ENCODE data around the gene CCNT2. TPM values are rescaled to one million over a fixed set of nuclear protein-coding genes. Genes with fewer than 3 reads are reported as not detected.

The CCNT2 gene
- total RNA-seq, 5 donors from 2014 or later (not counting 1 experiment from before 2014, with no cell fraction given), result 51.7 to 75.3 (median 62.6) TPM

- ATAC-seq (replicated peaks in 1 of 4) (no peak), DNase-seq (no peak)
- H3K4me3 Mint-ChIP-seq, result no peak overlapping the region
- H3K36me3 Mint-ChIP-seq, result peaks cover 30% of the 10 kb centered on the region
- POLR2A ChIA-PET, result no interaction called here
- H3K36me3 ChIP-seq (ENCODE audit: control insufficient read depth in 2 of 2, extremely low read depth in 1 of 2, insufficient read depth in 1 of 2, low read length in 1 of 2), result peaks cover 6 to 34% of the 10 kb centered on the region in 2 donors
- H3K27ac Mint-ChIP-seq, result no peak overlapping the region
- peaks cover 47 to 60% (median 52%) of the 10 kb centered on the region in 3 donors for H3K4me1 Mint-ChIP-seq
- no peak overlapping the region for H3K4me3 ChIP-seq (ENCODE audit: control insufficient read depth in 1 of 2, extremely low read depth in 1 of 2, low read length in 1 of 2)
- no peak overlapping the region for H3K27ac ChIP-seq (ENCODE audit: low read length)
- H3K9me3 ChIP-seq, result no peaks in the 10 kb centered on the region
- H3K4me1 ChIP-seq (ENCODE audit: control insufficient read depth in 1 of 2, extremely low read depth in 1 of 2, insufficient read depth in 2 of 2, low read length in 2 of 2), result peaks cover 10 to 13% of the 10 kb centered on the region in 2 experiments
- CTCF ChIA-PET, result no interaction called here
- H3K27me3 ChIP-seq (replicated peaks in 1 of 2; ENCODE audit: control insufficient read depth in 2 of 2, extremely low read depth in 1 of 2, insufficient read depth in 2 of 2, low read length in 1 of 2), result no peaks in the 10 kb centered on the region
- no peaks in the 10 kb centered on the region for H3K9me3 Mint-ChIP-seq
- no CpG with 5 or more reads among the region's 4 CpGs for WGBS (ENCODE audit: insufficient coverage)
- no peaks in the 10 kb centered on the region for H3K27me3 Mint-ChIP-seq
These were observed 18.1 kb downstream of the CCNT2 start for GRCh38 chr2:134936691-134937090.

DNA sequence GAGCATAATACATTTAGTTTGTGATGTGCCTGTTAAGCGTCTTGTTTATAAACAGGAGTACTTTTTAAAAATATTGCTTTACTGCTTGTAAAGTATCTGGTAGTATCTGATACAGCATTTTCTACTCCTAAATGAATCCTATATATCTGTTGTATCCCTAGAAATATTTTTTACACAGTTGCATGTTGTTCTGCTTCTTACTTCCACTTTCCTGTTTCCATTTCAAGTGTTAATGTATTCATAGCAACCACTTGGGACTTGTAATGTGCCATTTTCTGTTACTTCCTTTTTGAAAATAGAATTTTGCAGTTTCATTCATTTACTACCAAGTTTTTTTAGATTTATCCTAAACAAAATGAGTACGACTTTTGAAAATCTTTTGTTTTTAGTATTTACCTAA lies 24.9 kb downstream of the CCNT2 start:
- peaks cover 11 to 66% of the 10 kb centered on the region in 2 donors for H3K36me3 ChIP-seq (ENCODE audit: control insufficient read depth in 2 of 2, extremely low read depth in 1 of 2, insufficient read depth in 1 of 2, low read length in 1 of 2)
- Mint-ChIP-seq H3K27ac (no peak overlapping the region), H3K9me3 (no peaks in the 10 kb centered on the region), H3K4me3 (no peak overlapping the region), H3K36me3 (peaks cover 39% of the 10 kb centered on the region), H3K27me3 (no peaks in the 10 kb centered on the region), H3K4me1 (peaks cover 25 to 31% (median 27%) of the 10 kb centered on the region in 3 donors)
- no peak for DNase-seq
- ChIA-PET POLR2A (no interaction called here), CTCF (interaction anchor here in 1 of 2 donors (0.6 kb wide), 1 partner anchor 367 kb away, joined by 3 read pairs; no protein-coding TSS in a partner anchor)
- no peak overlapping the region for H3K27ac ChIP-seq (ENCODE audit: low read length)
- no peaks in the 10 kb centered on the region for H3K9me3 ChIP-seq
- no peak overlapping the region for H3K4me3 ChIP-seq (ENCODE audit: control insufficient read depth in 1 of 2, extremely low read depth in 1 of 2, low read length in 1 of 2)
- WGBS (ENCODE audit: insufficient coverage), result no CpG with 5 or more reads among the region's 2 CpGs
- H3K27me3 ChIP-seq (replicated peaks in 1 of 2; ENCODE audit: control insufficient read depth in 2 of 2, extremely low read depth in 1 of 2, insufficient read depth in 2 of 2, low read length in 1 of 2), result no peaks in the 10 kb centered on the region
- no peaks in the 10 kb centered on the region for H3K4me1 ChIP-seq (ENCODE audit: control insufficient read depth in 1 of 2, extremely low read depth in 1 of 2, insufficient read depth in 2 of 2, low read length in 2 of 2)
- ATAC-seq (replicated peaks in 1 of 4), result no peak

GRCh38 chr2:134944975-134945374 lies 26.4 kb downstream of the CCNT2 start:
- H3K27ac ChIP-seq (ENCODE audit: low read length), result no peak overlapping the region
- H3K4me3 ChIP-seq (ENCODE audit: control insufficient read depth in 1 of 2, extremely low read depth in 1 of 2, low read length in 1 of 2), result no peak overlapping the region
- peaks cover 0 to 3% of the 10 kb centered on the region in 2 experiments for H3K4me1 ChIP-seq (ENCODE audit: control insufficient read depth in 1 of 2, extremely low read depth in 1 of 2, insufficient read depth in 2 of 2, low read length in 2 of 2)
- ChIA-PET POLR2A (no interaction called here), CTCF (no interaction called here)
- no peaks in the 10 kb centered on the region for H3K9me3 ChIP-seq
- Mint-ChIP-seq H3K4me1 (peaks cover 35 to 38% (median 37%) of the 10 kb centered on the region in 3 donors), H3K27me3 (no peaks in the 10 kb centered on the region), H3K36me3 (peaks cover 35% of the 10 kb centered on the region), H3K27ac (peak overlapping the region in 1 of 2 donors; percentile 32), H3K4me3 (no peak overlapping the region), H3K9me3 (no peaks in the 10 kb centered on the region)
- DNase-seq, result no peak
- H3K27me3 ChIP-seq (replicated peaks in 1 of 2; ENCODE audit: control insufficient read depth in 2 of 2, extremely low read depth in 1 of 2, insufficient read depth in 2 of 2, low read length in 1 of 2), result no peaks in the 10 kb centered on the region
- 100% methylated on average over 1 of the region's 1 CpG for WGBS (ENCODE audit: insufficient coverage)
- no peak for ATAC-seq (replicated peaks in 1 of 4)
- peaks cover 5 to 65% of the 10 kb centered on the region in 2 donors for H3K36me3 ChIP-seq (ENCODE audit: control insufficient read depth in 2 of 2, extremely low read depth in 1 of 2, insufficient read depth in 1 of 2, low read length in 1 of 2)

DNA sequence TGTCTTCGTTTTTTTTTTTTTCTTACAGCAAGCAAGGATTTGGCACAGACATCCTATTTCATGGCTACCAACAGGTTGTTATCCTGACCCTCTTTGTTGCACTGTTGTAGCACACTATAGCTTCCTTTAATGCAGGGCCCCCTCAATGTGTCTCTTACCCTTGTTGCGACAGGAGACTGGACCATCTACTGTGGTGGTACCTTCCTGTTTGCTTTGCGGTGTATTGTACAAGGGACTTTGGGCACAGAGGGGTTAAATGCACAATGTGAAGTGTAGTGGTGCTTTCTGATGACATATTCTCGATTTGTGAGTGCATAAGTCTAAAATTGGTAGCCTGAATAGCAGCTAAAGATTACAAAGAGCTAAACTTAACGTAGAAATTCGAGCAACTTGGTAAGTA lies 27.5 kb downstream of the CCNT2 start:
- WGBS (ENCODE audit: insufficient coverage), result 83% methylated on average over 2 of the region's 6 CpGs
- Histone ChIP-seq H3K27ac (ENCODE audit: low read length) (no peak overlapping the region), H3K4me1 (ENCODE audit: control insufficient read depth in 1 of 2, extremely low read depth in 1 of 2, insufficient read depth in 2 of 2, low read length in 2 of 2) (peaks cover 3% of the 10 kb centered on the region in 2 experiments), H3K27me3 (replicated peaks in 1 of 2; ENCODE audit: control insufficient read depth in 2 of 2, extremely low read depth in 1 of 2, insufficient read depth in 2 of 2, low read length in 1 of 2) (no peaks in the 10 kb centered on the region), H3K4me3 (ENCODE audit: control insufficient read depth in 1 of 2, extremely low read depth in 1 of 2, low read length in 1 of 2) (no peak overlapping the region), H3K9me3 (no peaks in the 10 kb centered on the region), H3K36me3 (ENCODE audit: control insufficient read depth in 2 of 2, extremely low read depth in 1 of 2, insufficient read depth in 1 of 2, low read length in 1 of 2) (peaks cover 5 to 65% of the 10 kb centered on the region in 2 donors)
- CTCF ChIA-PET, result interaction anchor here in 1 of 2 donors (0.7 kb wide), 1 partner anchor 72 kb away, joined by 3 read pairs; no protein-coding TSS in a partner anchor
- Mint-ChIP-seq H3K9me3 (no peaks in the 10 kb centered on the region), H3K27ac (no peak overlapping the region), H3K4me1 (peaks cover 41 to 45% (median 42%) of the 10 kb centered on the region in 3 donors), H3K36me3 (peaks cover 41% of the 10 kb centered on the region), H3K4me3 (no peak overlapping the region), H3K27me3 (no peaks in the 10 kb centered on the region)
- POLR2A ChIA-PET, result interaction anchor here in 1 of 2 donors (0.5 to 0.7 kb wide), 2 partner anchors 16 to 24 kb away, joined by 3 to 9 read pairs; no protein-coding TSS in a partner anchor
- DNase-seq, result no peak
- no peak for ATAC-seq (replicated peaks in 1 of 4)

DNA sequence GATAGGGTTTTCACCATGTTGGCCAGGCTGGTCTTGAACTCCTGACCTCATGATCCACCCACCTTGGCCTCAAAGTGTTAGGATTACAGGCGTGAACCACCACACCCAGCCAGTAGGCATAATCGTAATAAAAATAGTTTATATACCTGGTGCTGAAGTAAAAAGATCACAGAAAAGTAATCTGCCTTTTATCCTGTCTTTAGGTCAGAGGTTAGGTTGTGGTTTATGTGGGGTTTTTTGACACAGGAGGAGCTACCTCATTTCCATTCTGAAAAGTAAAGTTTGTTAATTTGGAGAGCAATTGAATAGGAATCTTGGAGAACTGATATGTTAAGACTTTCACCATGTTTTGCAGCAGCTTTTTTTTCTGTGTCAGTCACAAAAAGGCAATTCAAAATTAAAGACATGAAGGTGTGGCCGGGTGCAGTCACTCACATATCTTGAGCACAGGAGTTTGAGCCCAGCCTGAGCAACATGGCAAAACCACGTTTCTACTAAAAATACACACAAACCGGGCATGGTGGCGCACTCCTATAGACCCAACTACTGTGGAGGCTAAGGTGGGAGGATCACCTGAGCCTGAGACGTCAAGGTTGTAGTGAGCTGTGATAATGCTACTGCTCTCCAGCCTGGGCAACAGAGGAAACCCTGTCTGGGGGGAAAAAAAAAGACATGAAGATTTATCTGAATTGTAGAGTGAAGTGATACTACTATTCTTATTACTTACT lies 31.5 kb downstream of the CCNT2 start:
- H3K27me3 Mint-ChIP-seq, result no peaks in the 10 kb centered on the region
- CTCF ChIA-PET, result interaction anchor here in 1 of 2 donors (0.7 kb wide), 1 partner anchor 381 kb away, joined by 3 read pairs; no protein-coding TSS in a partner anchor
- DNase-seq, result peak in 1 of 35 experiments; percentile 20
- no peak overlapping the region for H3K27ac ChIP-seq (ENCODE audit: low read length)
- POLR2A ChIA-PET, result no interaction called here
- peaks cover 0 to 80% of the 10 kb centered on the region in 2 donors for H3K36me3 ChIP-seq (ENCODE audit: control insufficient read depth in 2 of 2, extremely low read depth in 1 of 2, insufficient read depth in 1 of 2, low read length in 1 of 2)
- ATAC-seq (replicated peaks in 1 of 4), result peak in 1 of 4 experiments; percentile 55
- peaks cover 57% of the 10 kb centered on the region for H3K36me3 Mint-ChIP-seq
- no peaks in the 10 kb centered on the region for H3K27me3 ChIP-seq (replicated peaks in 1 of 2; ENCODE audit: control insufficient read depth in 2 of 2, extremely low read depth in 1 of 2, insufficient read depth in 2 of 2, low read length in 1 of 2)
- H3K4me1 ChIP-seq (ENCODE audit: control insufficient read depth in 1 of 2, extremely low read depth in 1 of 2, insufficient read depth in 2 of 2, low read length in 2 of 2), result peaks cover 3% of the 10 kb centered on the region in 2 experiments
- H3K4me1 Mint-ChIP-seq, result peaks cover 30 to 36% (median 34%) of the 10 kb centered on the region in 3 donors
- no peak overlapping the region for H3K4me3 ChIP-seq (ENCODE audit: control insufficient read depth in 1 of 2, extremely low read depth in 1 of 2, low read length in 1 of 2)
- H3K4me3 Mint-ChIP-seq, result no peak overlapping the region
- H3K9me3 ChIP-seq, result no peaks in the 10 kb centered on the region
- no CpG with 5 or more reads among the region's 7 CpGs for WGBS (ENCODE audit: insufficient coverage)
- H3K27ac Mint-ChIP-seq, result peak overlapping the region in 1 of 2 donors; percentile 58
- no peaks in the 10 kb centered on the region for H3K9me3 Mint-ChIP-seq

DNA sequence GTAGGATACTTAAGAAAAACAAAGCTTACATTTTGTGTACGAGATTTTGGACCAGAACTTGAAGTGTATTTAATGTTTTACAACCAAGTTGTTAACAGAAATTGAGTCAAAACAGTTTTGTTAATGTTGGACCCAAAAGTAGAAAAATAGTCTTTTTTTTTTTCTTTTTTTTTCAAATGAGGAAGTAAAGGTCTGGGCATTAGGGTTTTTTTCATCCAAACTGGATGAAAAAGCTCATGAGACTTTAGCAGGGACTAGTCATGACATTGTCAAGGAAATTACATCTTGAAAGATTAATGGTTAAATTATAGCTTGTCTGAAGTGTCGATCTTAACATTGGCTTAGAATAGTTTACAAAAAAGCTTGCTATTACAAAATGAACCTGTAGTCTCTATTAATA lies 32.3 kb downstream of the CCNT2 start:
- H3K4me1 Mint-ChIP-seq, result peaks cover 25 to 31% (median 26%) of the 10 kb centered on the region in 3 donors
- Histone ChIP-seq H3K4me1 (ENCODE audit: control insufficient read depth in 1 of 2, extremely low read depth in 1 of 2, insufficient read depth in 2 of 2, low read length in 2 of 2) (peaks cover 3% of the 10 kb centered on the region in 2 experiments), H3K9me3 (no peaks in the 10 kb centered on the region), H3K27me3 (replicated peaks in 1 of 2; ENCODE audit: control insufficient read depth in 2 of 2, extremely low read depth in 1 of 2, insufficient read depth in 2 of 2, low read length in 1 of 2) (no peaks in the 10 kb centered on the region), H3K4me3 (ENCODE audit: control insufficient read depth in 1 of 2, extremely low read depth in 1 of 2, low read length in 1 of 2) (no peak overlapping the region), H3K27ac (ENCODE audit: low read length) (no peak overlapping the region), H3K36me3 (ENCODE audit: control insufficient read depth in 2 of 2, extremely low read depth in 1 of 2, insufficient read depth in 1 of 2, low read length in 1 of 2) (peaks cover 0 to 84% of the 10 kb centered on the region in 2 donors)
- no peaks in the 10 kb centered on the region for H3K27me3 Mint-ChIP-seq
- H3K36me3 Mint-ChIP-seq, result peaks cover 50% of the 10 kb centered on the region
- no peak overlapping the region for H3K4me3 Mint-ChIP-seq
- no CpG with 5 or more reads among the region's 2 CpGs for WGBS (ENCODE audit: insufficient coverage)
- ATAC-seq (replicated peaks in 1 of 4) (no peak), DNase-seq (no peak)
- no peak overlapping the region for H3K27ac Mint-ChIP-seq
- ChIA-PET POLR2A (interaction anchor here in 1 of 2 donors (0.7 kb wide), 2 partner anchors 27 to 1107 kb away, joined by 3 to 5 read pairs; no protein-coding TSS in a partner anchor), CTCF (interaction anchor here in 1 of 2 donors (0.7 kb wide), 1 partner anchor 382 kb away, joined by 3 read pairs; no protein-coding TSS in a partner anchor)
- no peaks in the 10 kb centered on the region for H3K9me3 Mint-ChIP-seq
